Measurements from ENCODE around the gene TRAPPC3L.

Gene TRAPPC3L

GRCh38 chr6:116491610-116492330 lies 53.7 kb downstream of the TRAPPC3L start:
- Histone ChIP-seq H3K27ac (ENCODE audit: low read depth, low read length) (no peak overlapping the region), H3K9ac (ENCODE audit: low read length) (no peak overlapping the region), H3K4me1 (ENCODE audit: control insufficient read depth, insufficient read depth, low read length) (no peaks in the 10 kb centered on the region), H3K36me3 (ENCODE audit: control insufficient read depth, insufficient read depth, low read length) (no peaks in the 10 kb centered on the region), H3K4me3 (ENCODE audit: low read depth, low read length) (no peak overlapping the region), H3K9me3 (ENCODE audit: control insufficient read depth, insufficient read depth, low read depth, low read length) (no peaks in the 10 kb centered on the region), H3K27me3 (ENCODE audit: control insufficient read depth, insufficient read depth, low read length) (no peaks in the 10 kb centered on the region)

GRCh38 chr6:116485559-116486184 lies 59.8 kb downstream of the TRAPPC3L start:
- Histone ChIP-seq H3K36me3 (ENCODE audit: control insufficient read depth, insufficient read depth, low read length) (no peaks in the 10 kb centered on the region), H3K27me3 (ENCODE audit: control insufficient read depth, insufficient read depth, low read length) (no peaks in the 10 kb centered on the region), H3K4me1 (ENCODE audit: control insufficient read depth, insufficient read depth, low read length) (no peaks in the 10 kb centered on the region), H3K4me3 (ENCODE audit: low read depth, low read length) (no peak overlapping the region), H3K9me3 (ENCODE audit: control insufficient read depth, insufficient read depth, low read depth, low read length) (no peaks in the 10 kb centered on the region), H3K27ac (ENCODE audit: low read depth, low read length) (no peak overlapping the region), H3K9ac (ENCODE audit: low read length) (no peak overlapping the region)

GRCh38 chr6:116483616-116484015 lies 61.9 kb downstream of the TRAPPC3L start:
- Histone ChIP-seq H3K27ac (ENCODE audit: low read depth, low read length) (no peak overlapping the region), H3K27me3 (ENCODE audit: control insufficient read depth, insufficient read depth, low read length) (no peaks in the 10 kb centered on the region), H3K36me3 (ENCODE audit: control insufficient read depth, insufficient read depth, low read length) (no peaks in the 10 kb centered on the region), H3K4me1 (ENCODE audit: control insufficient read depth, insufficient read depth, low read length) (no peaks in the 10 kb centered on the region), H3K9ac (ENCODE audit: low read length) (no peak overlapping the region), H3K4me3 (ENCODE audit: low read depth, low read length) (no peak overlapping the region), H3K9me3 (ENCODE audit: control insufficient read depth, insufficient read depth, low read depth, low read length) (no peaks in the 10 kb centered on the region)

GRCh38 chr6:116482780-116483179 lies 62.7 kb downstream of the TRAPPC3L start:
- no peak overlapping the region for H3K27ac ChIP-seq (ENCODE audit: low read depth, low read length)
- no peak overlapping the region for H3K9ac ChIP-seq (ENCODE audit: low read length)
- no peaks in the 10 kb centered on the region for H3K36me3 ChIP-seq (ENCODE audit: control insufficient read depth, insufficient read depth, low read length)
- no peaks in the 10 kb centered on the region for H3K4me1 ChIP-seq (ENCODE audit: control insufficient read depth, insufficient read depth, low read length)
- no peak overlapping the region for H3K4me3 ChIP-seq (ENCODE audit: low read depth, low read length)
- H3K27me3 ChIP-seq (ENCODE audit: control insufficient read depth, insufficient read depth, low read length) = no peaks in the 10 kb centered on the region
- H3K9me3 ChIP-seq (ENCODE audit: control insufficient read depth, insufficient read depth, low read depth, low read length) = no peaks in the 10 kb centered on the region

- Histone ChIP-seq H3K27me3 (ENCODE audit: control insufficient read depth, insufficient read depth, low read length) (no peaks in the 10 kb centered on the region), H3K27ac (ENCODE audit: low read depth, low read length) (no peak overlapping the region)
Measured at GRCh38 chr6:116476002-116476678, 69.3 kb downstream of the TRAPPC3L start.

GRCh38 chr6:116475141-116475540 lies 70.3 kb downstream of the TRAPPC3L start:
- Histone ChIP-seq H3K27ac (ENCODE audit: low read depth, low read length) (no peak overlapping the region), H3K4me1 (ENCODE audit: control insufficient read depth, insufficient read depth, low read length) (no peaks in the 10 kb centered on the region), H3K36me3 (ENCODE audit: control insufficient read depth, insufficient read depth, low read length) (no peaks in the 10 kb centered on the region), H3K27me3 (ENCODE audit: control insufficient read depth, insufficient read depth, low read length) (no peaks in the 10 kb centered on the region), H3K9ac (ENCODE audit: low read length) (no peak overlapping the region), H3K4me3 (ENCODE audit: low read depth, low read length) (no peak overlapping the region), H3K9me3 (ENCODE audit: control insufficient read depth, insufficient read depth, low read depth, low read length) (no peaks in the 10 kb centered on the region)

More at GRCh38 chr6:116476002-116476678, 69.3 kb downstream of the TRAPPC3L start:
- H3K4me3 ChIP-seq (ENCODE audit: low read depth, low read length) = no peak overlapping the region
- H3K9me3 ChIP-seq (ENCODE audit: control insufficient read depth, insufficient read depth, low read depth, low read length) = no peaks in the 10 kb centered on the region
- H3K4me1 ChIP-seq (ENCODE audit: control insufficient read depth, insufficient read depth, low read length) = no peaks in the 10 kb centered on the region
- no peaks in the 10 kb centered on the region for H3K36me3 ChIP-seq (ENCODE audit: control insufficient read depth, insufficient read depth, low read length)
- H3K9ac ChIP-seq (ENCODE audit: low read length) = no peak overlapping the region

- Histone ChIP-seq H3K4me1 (ENCODE audit: control insufficient read depth, insufficient read depth, low read length) (no peaks in the 10 kb centered on the region), H3K9me3 (ENCODE audit: control insufficient read depth, insufficient read depth, low read depth, low read length) (peaks cover 2% of the 10 kb centered on the region; the same call in 1 of the 2 replicates), H3K9ac (ENCODE audit: low read length) (no peak overlapping the region), H3K27me3 (ENCODE audit: control insufficient read depth, insufficient read depth, low read length) (no peaks in the 10 kb centered on the region), H3K4me3 (ENCODE audit: low read depth, low read length) (no peak overlapping the region), H3K27ac (ENCODE audit: low read depth, low read length) (no peak overlapping the region), H3K36me3 (ENCODE audit: control insufficient read depth, insufficient read depth, low read length) (no peaks in the 10 kb centered on the region)
Measured at GRCh38 chr6:116472706-116473105, 72.8 kb downstream of the TRAPPC3L start.

GRCh38 chr6:116471531-116471930 lies 74.0 kb downstream of the TRAPPC3L start:
- Histone ChIP-seq H3K9me3 (ENCODE audit: control insufficient read depth, insufficient read depth, low read depth, low read length) (peaks cover 2% of the 10 kb centered on the region; the same call in 1 of the 2 replicates), H3K36me3 (ENCODE audit: control insufficient read depth, insufficient read depth, low read length) (no peaks in the 10 kb centered on the region), H3K9ac (ENCODE audit: low read length) (no peak overlapping the region), H3K4me3 (ENCODE audit: low read depth, low read length) (no peak overlapping the region), H3K4me1 (ENCODE audit: control insufficient read depth, insufficient read depth, low read length) (no peaks in the 10 kb centered on the region), H3K27me3 (ENCODE audit: control insufficient read depth, insufficient read depth, low read length) (no peaks in the 10 kb centered on the region), H3K27ac (ENCODE audit: low read depth, low read length) (no peak overlapping the region)

- Histone ChIP-seq H3K9ac (ENCODE audit: low read length) (no peak overlapping the region), H3K36me3 (ENCODE audit: control insufficient read depth, insufficient read depth, low read length) (no peaks in the 10 kb centered on the region), H3K27me3 (ENCODE audit: control insufficient read depth, insufficient read depth, low read length) (peaks cover 14% of the 10 kb centered on the region), H3K4me3 (ENCODE audit: low read depth, low read length) (no peak overlapping the region), H3K4me1 (ENCODE audit: control insufficient read depth, insufficient read depth, low read length) (peaks cover 10% of the 10 kb centered on the region; the same call in 1 of the 2 replicates), H3K9me3 (ENCODE audit: control insufficient read depth, insufficient read depth, low read depth, low read length) (peaks cover 2% of the 10 kb centered on the region; the same call in 1 of the 2 replicates), H3K27ac (ENCODE audit: low read depth, low read length) (no peak overlapping the region)
Measured at GRCh38 chr6:116468293-116468692, 77.2 kb downstream of the TRAPPC3L start.

- peaks cover 11% of the 10 kb centered on the region for H3K4me1 ChIP-seq (ENCODE audit: control insufficient read depth, insufficient read depth, low read length)
- H3K4me3 ChIP-seq (ENCODE audit: low read depth, low read length) = no peak overlapping the region
- H3K27me3 ChIP-seq (ENCODE audit: control insufficient read depth, insufficient read depth, low read length) = peaks cover 21% of the 10 kb centered on the region
- H3K9me3 ChIP-seq (ENCODE audit: control insufficient read depth, insufficient read depth, low read depth, low read length) = peaks cover 2% of the 10 kb centered on the region; the same call in 1 of the 2 replicates
- no peaks in the 10 kb centered on the region for H3K36me3 ChIP-seq (ENCODE audit: control insufficient read depth, insufficient read depth, low read length)
- no peak overlapping the region for H3K27ac ChIP-seq (ENCODE audit: low read depth, low read length)
- H3K9ac ChIP-seq (ENCODE audit: low read length) = no peak overlapping the region
Measured at GRCh38 chr6:116467514-116467913, 78.0 kb downstream of the TRAPPC3L start.

GRCh38 chr6:116467096-116467495 lies 78.4 kb downstream of the TRAPPC3L start:
- H3K27ac ChIP-seq (ENCODE audit: low read depth, low read length) = no peak overlapping the region
- H3K27me3 ChIP-seq (ENCODE audit: control insufficient read depth, insufficient read depth, low read length) = peaks cover 26% of the 10 kb centered on the region
- H3K4me1 ChIP-seq (ENCODE audit: control insufficient read depth, insufficient read depth, low read length) = peaks cover 14% of the 10 kb centered on the region
- H3K9ac ChIP-seq (ENCODE audit: low read length) = no peak overlapping the region
- H3K36me3 ChIP-seq (ENCODE audit: control insufficient read depth, insufficient read depth, low read length) = no peaks in the 10 kb centered on the region
- no peak overlapping the region for H3K4me3 ChIP-seq (ENCODE audit: low read depth, low read length)
- H3K9me3 ChIP-seq (ENCODE audit: control insufficient read depth, insufficient read depth, low read depth, low read length) = peaks cover 2% of the 10 kb centered on the region; the same call in 1 of the 2 replicates
